ENCODE data around the gene GFRA4. TPM values are rescaled to one million over a fixed set of nuclear protein-coding genes. Genes with fewer than 3 reads are reported as not detected.

Gene GFRA4
- polyA plus RNA-seq, 2 of the 4 experiments (the other 2 are of a cell fraction), result not detected

GRCh38 chr20:3707508-3707899 is 44.3 kb upstream of the GFRA4 start:
- H3K4me1 ChIP-seq, result no peaks in the 10 kb centered on the region
- no peak for FAIRE-seq
- H3K4me2 ChIP-seq, result no peak overlapping the region
- H3K27ac ChIP-seq, result no peak overlapping the region
- no peaks in the 10 kb centered on the region for H3K9me3 ChIP-seq
- no peak for TF ChIP-seq POLR2A (IDR thresholded peaks at IDR 0.05; ENCODE audit: low read length)
- peak; percentile 36 for TF ChIP-seq ZFP36 (IDR thresholded peaks at IDR 0.05; ENCODE audit: borderline replicate concordance, partially characterized antibody)
- ATAC-seq, result no peak
- POLR2A ChIA-PET, result no interaction called here
- CTCF ChIA-PET, result interaction anchor here (0.6 to 72.1 kb wide), 5 partner anchors 29 to 185 kb away, joined by 3 to 2233 read pairs (median 4); partner anchors contain the start of genes ADAM33, ADISSP, GFRA4 and HSPA12B
- 84% methylated on average over 3 of the region's 3 CpGs for WGBS (ENCODE audit: missing lambda C conversion rate)
- DNase-seq (ENCODE audit: low read depth in 1 of 2, low spot score in 1 of 2), result no peak
- no peak overlapping the region for H3K4me3 ChIP-seq

GRCh38 chr20:3706774-3707507 is 43.7 kb upstream of the GFRA4 start:
- Histone ChIP-seq H3K27ac (no peak overlapping the region), H3K4me1 (no peaks in the 10 kb centered on the region), H3K9me3 (no peaks in the 10 kb centered on the region), H3K4me2 (no peak overlapping the region), H3K4me3 (no peak overlapping the region)
- POLR2A ChIA-PET, result no interaction called here
- 53% methylated on average over 7 of the region's 10 CpGs for WGBS (ENCODE audit: missing lambda C conversion rate)
- DNase-seq (ENCODE audit: low read depth in 1 of 2, low spot score in 1 of 2) (no peak), FAIRE-seq (no peak), ATAC-seq (peak; percentile 35 to 60; a peak in 3 of 6 replicates)
- CTCF ChIA-PET, result interaction anchor here (0.6 to 72.1 kb wide), 5 partner anchors 28 to 186 kb away, joined by 3 to 2233 read pairs (median 3); partner anchors contain the start of genes ADAM33, ADISSP, GFRA4 and HSPA12B
- no peak for TF ChIP-seq HES2 (IDR thresholded peaks at IDR 0.05)

- Histone ChIP-seq H3K9me3 (no peaks in the 10 kb centered on the region), H3K4me3 (no peak overlapping the region), H3K4me2 (no peak overlapping the region), H3K27ac (no peak overlapping the region), H3K4me1 (no peaks in the 10 kb centered on the region)
- ChIA-PET CTCF (interaction anchor here (1.4 to 72.1 kb wide), 3 partner anchors 28 to 75 kb away, joined by 3 to 2233 read pairs (median 2233); partner anchors contain the start of genes ADAM33, ADISSP, GFRA4 and HSPA12B), POLR2A (no interaction called here)
- ATAC-seq, result no peak
- DNase-seq (ENCODE audit: low read depth in 1 of 2, low spot score in 1 of 2), result no peak
- WGBS (ENCODE audit: missing lambda C conversion rate), result 81% methylated on average over 29 of the region's 31 CpGs
- no peak for FAIRE-seq
- TF ChIP-seq RAD21 (conservative IDR thresholded peaks at IDR 0.05 in 1 of 2, IDR thresholded peaks at IDR 0.05 in 1 of 2), result no peak
- no peak for TF ChIP-seq POLR2A (IDR thresholded peaks at IDR 0.05; ENCODE audit: low read length)
- no peak for TF ChIP-seq SMC3 (IDR thresholded peaks at IDR 0.05)
These were observed 43.0 kb upstream of the GFRA4 start for GRCh38 chr20:3705970-3706739.

- no peak overlapping the region for H3K4me3 ChIP-seq
- H3K27ac ChIP-seq, result no peak overlapping the region
- H3K4me2 ChIP-seq, result no peak overlapping the region
- POLR2A ChIA-PET, result no interaction called here
- DNase-seq (ENCODE audit: low read depth in 1 of 2, low spot score in 1 of 2), result no peak
- no peaks in the 10 kb centered on the region for H3K9me3 ChIP-seq
- CTCF ChIA-PET, result interaction anchor here (1.2 to 72.1 kb wide), 4 partner anchors 27 to 113 kb away, joined by 3 to 2233 read pairs (median 1118); partner anchors contain the start of genes ADAM33, ADISSP, GFRA4 and HSPA12B
- TF ChIP-seq POLR2A (IDR thresholded peaks at IDR 0.05; ENCODE audit: low read length) (no peak), KDM5A (IDR thresholded peaks at IDR 0.05) (no peak), MYC (IDR thresholded peaks at IDR 0.05; ENCODE audit: borderline replicate concordance, low read length) (no peak), PBX3 (IDR thresholded peaks at IDR 0.05) (no peak), RAD21 (conservative IDR thresholded peaks at IDR 0.05 in 1 of 2, IDR thresholded peaks at IDR 0.05 in 1 of 2) (no peak), ESRRA (IDR thresholded peaks at IDR 0.05; ENCODE audit: borderline replicate concordance, low read length) (no peak), HOXB5 (CRISPR knock-in tag; IDR thresholded peaks at IDR 0.05) (no peak), ZSCAN20 (CRISPR knock-in tag; IDR thresholded peaks at IDR 0.05) (no peak), ZNF302 (CRISPR knock-in tag; IDR thresholded peaks at IDR 0.05) (no peak), EP300 (IDR thresholded peaks at IDR 0.05) (no peak), TFCP2L1 (CRISPR knock-in tag; IDR thresholded peaks at IDR 0.05) (no peak), PHF8 (IDR thresholded peaks at IDR 0.05; ENCODE audit: borderline replicate concordance, low read depth) (no peak), BCL3 (IDR thresholded peaks at IDR 0.05) (no peak), KDM1A (IDR thresholded peaks at IDR 0.05; ENCODE audit: low read depth) (no peak), MAZ (IDR thresholded peaks at IDR 0.05; ENCODE audit: borderline replicate concordance, low read depth, low read length) (no peak), EHF (CRISPR knock-in tag; IDR thresholded peaks at IDR 0.05) (no peak)
- no peaks in the 10 kb centered on the region for H3K4me1 ChIP-seq
- no peak for FAIRE-seq
- 64% methylated on average over 13 of the region's 14 CpGs for WGBS (ENCODE audit: missing lambda C conversion rate)
- 0 out of 6 replicates have a peak, but pooled peaks of 1 of the 2 experiments have one; percentile 20 for ATAC-seq
These were observed 42.3 kb upstream of the GFRA4 start for GRCh38 chr20:3705491-3705969.
